GM19395 (cell line): ENCODE data around the gene FLYWCH2.

Experiments used
- ATAC-seq: cut with Tn5 transposase; IDR thresholded peaks from one replicate; pipeline ENCODE4 v1.9.1; 2021; ENCODE audit warnings: mild to moderate bottlenecking, moderate library complexity; ENCODE audit not compliant: unreplicated experiment

Gene FLYWCH2

DNA sequence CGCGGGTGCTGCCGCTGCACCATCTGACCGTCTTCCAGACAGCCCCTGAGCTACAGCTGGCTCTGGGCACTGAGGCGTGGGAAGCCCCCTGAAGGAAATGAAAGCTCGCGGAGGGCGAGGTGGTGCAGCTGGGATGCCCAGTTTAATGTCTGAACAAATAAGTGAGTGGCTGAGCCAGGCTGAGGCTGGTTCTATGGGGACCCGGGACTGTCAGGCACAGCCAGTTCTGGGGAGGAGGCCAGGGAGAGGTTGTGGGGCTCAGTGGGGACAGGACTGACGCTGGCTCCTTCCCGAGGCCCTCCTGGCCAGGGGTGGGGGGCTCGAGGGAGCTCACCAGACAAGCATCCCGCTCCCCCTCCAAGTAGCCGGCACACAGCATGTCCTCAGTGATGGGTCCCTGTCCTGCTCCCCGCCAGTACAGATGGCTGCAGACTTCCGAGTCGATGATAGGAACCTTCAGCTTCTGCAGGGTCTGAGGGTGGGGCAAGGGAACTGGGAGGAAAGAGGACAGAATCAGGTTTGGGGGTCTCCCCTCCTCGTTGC, 29.4 kb upstream of the FLYWCH2 start:
- ATAC-seq = no peak

DNA sequence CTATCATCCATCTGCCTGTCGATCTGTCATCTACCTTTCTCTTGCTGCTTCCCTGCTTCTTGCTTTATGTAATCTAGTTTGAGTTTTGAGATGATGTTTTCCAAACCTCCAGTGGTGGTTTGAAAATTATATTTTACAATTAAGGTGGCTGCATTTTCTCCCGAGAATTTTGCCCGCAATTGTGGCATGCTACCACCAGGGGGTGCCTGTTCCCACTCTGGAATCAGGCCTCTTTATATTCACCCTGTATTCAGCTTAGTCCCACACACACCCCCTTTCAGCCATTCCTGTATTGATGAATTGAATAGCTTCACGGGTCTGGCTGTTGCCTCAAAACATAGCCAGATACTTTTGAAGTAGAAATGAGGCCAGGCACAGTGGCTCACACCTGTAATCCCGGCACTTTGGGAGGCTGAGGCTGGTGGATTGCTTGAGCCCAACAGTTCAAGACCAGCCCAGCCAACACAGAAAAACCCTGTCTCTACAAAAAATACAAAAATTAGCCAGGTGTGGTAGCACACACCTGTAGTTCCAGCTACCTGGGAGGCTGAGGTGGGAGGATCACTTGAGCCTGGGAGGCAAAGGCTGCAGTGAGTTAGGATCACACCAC, 28.2 kb upstream of the FLYWCH2 start:
- ATAC-seq = no peak

DNA sequence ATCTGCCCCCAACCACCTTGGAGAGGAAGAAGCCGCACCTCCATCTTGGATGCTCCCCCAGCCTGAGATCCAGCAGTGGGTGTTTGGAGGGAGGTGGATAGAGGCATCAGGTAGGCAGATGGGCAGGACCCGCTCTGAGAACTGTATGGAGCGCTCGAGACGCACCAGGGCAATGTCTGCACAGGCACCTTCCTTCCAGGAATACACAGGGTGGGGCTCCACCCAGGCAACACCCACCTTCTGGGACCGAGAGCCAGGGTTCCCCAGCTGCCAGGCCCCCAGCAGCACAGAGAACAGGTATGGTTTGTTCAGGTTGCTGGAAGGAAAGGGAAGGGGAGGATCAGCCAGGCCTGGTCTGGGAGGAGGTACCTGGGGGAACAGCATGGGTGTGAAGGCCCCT, 27.5 kb upstream of the FLYWCH2 start:
- ATAC-seq = no peak

DNA sequence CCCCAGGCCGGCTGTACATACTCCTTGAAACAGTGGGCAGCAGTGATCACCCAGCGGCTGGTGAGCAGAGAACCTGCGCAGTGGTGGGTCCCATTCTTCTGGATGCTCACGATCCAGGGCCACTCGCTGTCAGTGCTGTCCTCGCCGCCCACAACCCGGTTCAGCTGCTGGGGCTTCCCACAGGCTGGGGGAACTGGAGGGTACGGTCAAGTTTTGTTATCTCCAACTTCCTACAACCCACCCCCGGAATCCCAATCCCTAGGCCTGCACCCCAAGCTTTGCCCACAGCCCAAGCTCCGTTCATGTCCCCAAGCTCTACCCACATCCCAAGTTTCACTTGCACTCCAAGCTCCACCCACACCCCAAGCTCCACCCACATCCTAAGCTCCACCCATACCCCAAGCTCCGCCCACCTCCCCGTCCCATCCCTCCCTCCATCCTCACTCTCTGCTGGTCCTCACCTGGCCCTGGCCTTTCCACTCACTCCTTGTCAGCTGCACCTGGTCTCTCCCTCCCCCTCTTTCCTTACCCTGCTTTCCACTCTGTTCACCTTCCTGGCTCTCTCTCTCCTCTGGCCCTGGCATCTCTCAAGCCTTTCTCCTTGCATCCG, 26.8 kb upstream of the FLYWCH2 start:
- no peak for ATAC-seq

GRCh38 chr16:2856686-2857450, 26.1 kb upstream of the FLYWCH2 start:
- ATAC-seq = no peak

GRCh38 chr16:2857451-2858244, 25.4 kb upstream of the FLYWCH2 start, which contains the start of gene PRSS22:
TSS of gene PRSS22 (minus strand) at chr16:2858170. CDS start at chr16:2858104, 66 bp downstream.
- ATAC-seq = no peak

- no peak for ATAC-seq
Observed at GRCh38 chr16:2858245-2859025, 24.6 kb upstream of the FLYWCH2 start.

DNA sequence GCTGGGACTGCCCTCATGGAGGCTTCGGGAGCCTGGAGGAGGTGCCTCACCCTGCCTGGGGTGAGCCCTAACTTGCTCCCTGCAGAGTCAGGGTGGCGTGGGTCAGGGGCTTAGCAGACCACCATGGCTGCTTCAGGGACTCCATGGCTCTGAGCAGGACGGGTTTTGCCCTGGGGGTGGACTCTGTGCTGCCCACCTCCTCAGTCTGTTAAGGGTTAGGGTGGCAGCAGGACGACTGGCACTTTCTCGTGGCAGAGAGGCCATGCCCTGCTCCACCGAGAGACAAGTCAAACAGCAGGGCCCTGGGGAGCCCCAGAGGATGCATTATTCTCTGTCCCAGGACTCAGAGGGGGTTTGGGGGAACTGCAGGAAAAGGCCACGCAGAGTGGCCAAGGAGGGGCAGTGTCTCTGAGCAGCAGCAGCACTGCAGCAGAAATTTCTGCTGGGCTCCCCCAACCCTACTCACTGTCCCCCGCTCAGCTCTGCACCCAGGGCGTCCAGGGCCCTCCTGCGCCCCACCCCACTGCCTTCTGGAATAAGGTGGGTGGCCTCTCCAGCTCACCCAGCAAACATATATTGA, 23.2 kb upstream of the FLYWCH2 start:
- ATAC-seq = no peak

DNA sequence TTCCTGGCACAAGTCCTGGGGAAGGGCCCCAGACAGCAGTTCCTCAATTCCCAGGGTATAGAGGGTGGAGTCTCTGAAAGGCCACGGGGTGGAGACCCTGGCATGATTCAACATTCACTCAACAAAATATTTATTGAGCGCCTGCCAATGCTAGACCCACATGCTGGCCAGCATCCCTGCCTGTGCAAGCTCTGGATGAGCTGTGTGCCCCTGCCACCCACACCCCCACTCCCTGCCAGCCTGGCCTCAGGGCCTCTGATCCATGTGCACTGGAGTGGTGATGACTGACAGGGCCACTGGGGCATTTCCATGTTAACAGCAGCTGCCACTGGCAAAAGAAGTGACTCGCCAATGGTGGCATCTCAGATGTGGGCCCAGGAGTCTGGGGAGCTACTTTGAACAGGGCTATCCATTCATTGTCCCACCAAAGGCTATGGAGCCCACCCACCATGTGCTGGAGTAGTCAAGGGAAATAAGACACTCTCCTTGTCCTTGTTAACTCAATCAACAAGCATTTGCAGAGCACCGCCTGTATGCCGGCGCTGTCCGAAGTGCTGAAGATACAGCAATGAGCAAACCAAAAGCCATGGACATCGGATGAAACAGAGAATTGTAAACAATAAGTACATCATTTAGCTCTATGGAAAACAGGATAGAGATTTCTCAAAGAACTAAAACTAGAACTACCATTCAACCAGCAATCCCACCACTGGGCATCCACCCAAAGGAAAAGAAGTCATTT, 22.0 kb upstream of the FLYWCH2 start:
- ATAC-seq = no peak

DNA sequence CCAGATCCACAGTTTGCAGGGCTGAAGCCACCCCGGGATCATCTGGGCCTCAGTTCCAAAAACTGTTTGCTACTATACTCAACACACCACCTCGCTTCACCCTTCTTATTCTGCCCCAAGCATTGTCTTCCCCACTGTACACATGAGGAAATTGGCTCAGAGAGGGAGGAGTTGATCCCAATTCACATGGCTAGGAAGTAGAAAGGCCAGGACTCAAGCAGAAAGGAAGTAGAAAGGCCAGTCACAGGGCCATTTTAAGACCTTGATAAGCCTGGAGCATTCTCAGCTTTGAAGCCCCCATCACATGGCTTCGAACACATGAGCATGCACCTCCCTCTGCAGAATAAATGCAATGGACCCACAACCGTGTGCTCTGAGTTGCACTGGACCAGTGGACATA, 17.4 kb upstream of the FLYWCH2 start:
- no peak for ATAC-seq

DNA sequence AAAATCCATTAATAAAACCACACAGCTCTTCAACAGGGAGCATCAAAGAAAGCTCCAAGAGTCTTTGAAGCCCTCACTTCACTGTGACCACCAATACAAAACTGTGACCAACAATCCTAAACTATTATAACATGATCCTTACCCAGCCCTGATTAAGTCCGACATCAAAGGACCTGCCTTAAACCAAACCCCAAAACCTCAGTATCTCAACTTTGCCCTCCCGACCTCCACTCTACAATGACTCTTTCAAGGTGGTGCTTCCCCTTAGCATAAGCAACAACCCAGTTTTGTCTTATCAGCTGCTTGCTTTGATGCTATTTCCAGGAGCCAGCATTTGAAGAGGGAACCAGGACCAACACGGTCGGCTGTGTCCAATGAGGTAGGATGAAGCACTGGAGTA, 16.6 kb upstream of the FLYWCH2 start:
- no peak for ATAC-seq

DNA sequence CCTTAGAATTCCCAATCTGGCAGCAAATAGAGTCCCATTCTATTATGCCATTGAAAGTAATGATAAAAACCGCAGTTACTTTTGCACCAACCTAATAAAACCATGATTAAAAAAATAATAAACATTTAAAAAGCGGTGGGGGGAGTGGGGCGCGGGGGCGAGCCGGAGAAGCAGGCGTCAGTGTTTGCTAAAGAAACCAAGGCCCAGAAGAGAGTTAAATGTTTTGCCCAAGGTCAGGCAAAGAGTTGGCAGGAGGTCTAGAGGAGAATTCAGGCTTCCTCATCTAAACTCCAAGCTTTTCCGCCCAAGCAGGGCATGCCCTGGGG, 15.4 kb upstream of the FLYWCH2 start:
- ATAC-seq = no peak

DNA sequence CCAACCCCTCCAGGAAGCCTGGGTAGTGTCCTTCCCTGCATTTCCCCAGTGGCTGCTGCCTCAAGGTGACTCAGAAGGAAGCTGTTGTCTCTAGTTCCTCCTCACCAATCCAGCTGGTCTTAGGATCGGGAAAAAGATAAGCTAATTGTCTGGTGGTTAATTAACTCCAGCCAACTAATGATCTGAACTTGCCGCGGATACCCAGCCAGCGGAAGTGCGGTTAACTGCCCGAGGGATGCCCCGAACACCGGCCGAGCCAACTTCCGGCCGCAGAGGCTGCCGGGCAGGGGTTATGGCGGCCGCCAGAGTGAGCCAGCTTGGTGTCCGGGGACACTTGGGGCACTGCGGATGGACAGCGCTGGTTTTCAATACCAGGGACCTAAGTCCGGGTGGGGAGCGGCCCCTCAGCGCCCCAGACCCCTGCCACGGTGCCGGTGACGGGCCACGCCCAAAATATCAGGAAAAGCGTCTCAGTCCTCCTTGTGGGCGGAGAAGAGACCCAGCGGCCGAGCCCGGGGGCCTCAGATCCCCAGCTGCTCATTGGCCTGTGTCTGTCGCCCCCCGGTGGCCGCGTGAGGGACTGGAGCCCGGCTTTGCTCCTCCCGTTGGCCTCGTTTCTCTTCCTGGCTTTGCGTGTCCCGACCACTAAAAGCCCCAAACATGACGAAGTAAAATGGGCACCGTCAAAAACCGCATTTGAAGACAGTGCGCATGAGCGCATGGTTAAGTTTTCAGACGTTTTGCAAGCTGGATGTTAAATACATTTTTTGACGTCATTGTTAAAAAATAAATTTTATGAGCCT, 14.8 kb upstream of the FLYWCH2 start:
- ATAC-seq = peak; percentile 89

GRCh38 chr16:2871926-2872325, 11.1 kb upstream of the FLYWCH2 start:
- no peak for ATAC-seq

GRCh38 chr16:2874032-2874911, 8.7 kb upstream of the FLYWCH2 start:
- no peak for ATAC-seq

DNA sequence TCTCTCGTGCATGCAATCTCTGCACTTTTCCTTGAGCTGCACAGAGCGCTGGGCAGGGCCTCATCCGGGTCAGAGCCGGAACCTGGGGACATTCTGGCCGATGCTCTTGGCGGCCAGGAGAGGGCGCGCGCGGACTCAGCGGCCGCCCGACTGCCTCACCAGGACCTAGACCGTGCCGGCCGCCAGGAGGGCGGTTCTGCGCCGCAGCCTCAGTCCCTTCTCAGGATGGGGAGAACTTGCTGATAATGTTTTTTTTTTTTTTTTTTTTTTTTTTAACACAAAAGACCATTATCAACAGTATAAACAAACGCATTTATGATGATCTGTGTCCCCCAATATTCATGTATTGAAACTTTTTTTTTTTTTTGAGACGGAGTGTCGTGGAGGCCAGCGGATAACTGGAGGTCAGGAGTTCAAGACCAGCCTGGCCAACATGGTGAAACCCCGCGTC, 8.1 kb upstream of the FLYWCH2 start:
- no peak for ATAC-seq

GRCh38 chr16:2879854-2880508, 3.0 kb upstream of the FLYWCH2 start:
- ATAC-seq = no peak
